Stimulated activated CD4-positive, alpha-beta T cell treated with anti-CD3 and anti-CD28 coated beads, TNF-alpha, amount 100 ng/mL, for 48 hours (primary cell): ENCODE measurements around the gene FAM83C.

ENCODE experiments used
- DNase-seq, 3 donors: peaks; one replicate each; pipeline ENCODE4 v3.0.0-alpha.2; 2020; ENCODE audit warnings: low read depth in 3 of 3

The FAM83C gene

GRCh38 chr20:35291654-35292503 is at the start of gene FAM83C:
TSS of gene FAM83C (minus strand) at chr20:35292425. CDS start at chr20:35292304, 121 bp downstream.
- DNase-seq, result no peak

GRCh38 chr20:35341366-35342028 is 49.3 kb upstream of the FAM83C start:
- DNase-seq, result no peak

GRCh38 chr20:35340436-35340835 is 48.2 kb upstream of the FAM83C start:
- DNase-seq, result no peak

- DNase-seq, result no peak
Measured at GRCh38 chr20:35339636-35340035, 47.4 kb upstream of the FAM83C start.

GRCh38 chr20:35339007-35339406 is 46.8 kb upstream of the FAM83C start:
- DNase-seq, result no peak

GRCh38 chr20:35334311-35335101 is 42.3 kb upstream of the FAM83C start:
- no peak for DNase-seq

- no peak for DNase-seq
Measured at GRCh38 chr20:35333606-35334005, 41.4 kb upstream of the FAM83C start.

- no peak for DNase-seq
Measured at GRCh38 chr20:35332540-35333200, 40.4 kb upstream of the FAM83C start.

GRCh38 chr20:35329435-35330139 is 37.4 kb upstream of the FAM83C start:
- DNase-seq, result peak; percentile 39 to 50 (median 44)

GRCh38 chr20:35328689-35329088 is 36.5 kb upstream of the FAM83C start:
- no peak for DNase-seq

- DNase-seq, result no peak
Measured at GRCh38 chr20:35328095-35328685, 36.0 kb upstream of the FAM83C start.

- no peak for DNase-seq
Measured at GRCh38 chr20:35327074-35327976, 35.1 kb upstream of the FAM83C start.

- no peak for DNase-seq
Measured at GRCh38 chr20:35326740-35327073, 34.5 kb upstream of the FAM83C start.

- DNase-seq, result no peak
Measured at GRCh38 chr20:35326021-35326739, 34.0 kb upstream of the FAM83C start.

GRCh38 chr20:35325401-35325800 is 33.2 kb upstream of the FAM83C start:
- no peak for DNase-seq

GRCh38 chr20:35320396-35321126 is 28.3 kb upstream of the FAM83C start:
- no peak for DNase-seq

- DNase-seq, result no peak
Measured at GRCh38 chr20:35319871-35320197, 27.6 kb upstream of the FAM83C start.

- no peak for DNase-seq
Measured at GRCh38 chr20:35319192-35319870, 27.1 kb upstream of the FAM83C start.
